GM12865 (cell line): ENCODE measurements around the gene DNAH12.
A peak's percentile ranks its signal among the peaks of the same experiment; 100 is the strongest.
"Not testable (repeated sequence)": the region's sequence is repeated elsewhere in the genome, so short reads cannot be mapped to it uniquely, and the experiment has no call there.

Source experiments
- DNase-seq: peaks from one replicate; pipeline ENCODE4 v3.0.0; 2010; ENCODE audit warnings: low read depth
- H3K4me3 ChIP-seq: 2 replicates; pipeline ENCODE4 v1.5.1; 2011; ENCODE audit warnings: mild to moderate bottlenecking, low read depth, low read length, control low read depth
- CTCF ChIP-seq: IDR thresholded peaks from 2 replicates; pipeline ENCODE4 v1.5.1; 2011; ENCODE audit warnings: low read length, control low read depth, low read depth, inconsistent platforms; ENCODE audit not compliant: insufficient read depth; ENCODE audit errors: missing control alignments

Gene DNAH12

DNA sequence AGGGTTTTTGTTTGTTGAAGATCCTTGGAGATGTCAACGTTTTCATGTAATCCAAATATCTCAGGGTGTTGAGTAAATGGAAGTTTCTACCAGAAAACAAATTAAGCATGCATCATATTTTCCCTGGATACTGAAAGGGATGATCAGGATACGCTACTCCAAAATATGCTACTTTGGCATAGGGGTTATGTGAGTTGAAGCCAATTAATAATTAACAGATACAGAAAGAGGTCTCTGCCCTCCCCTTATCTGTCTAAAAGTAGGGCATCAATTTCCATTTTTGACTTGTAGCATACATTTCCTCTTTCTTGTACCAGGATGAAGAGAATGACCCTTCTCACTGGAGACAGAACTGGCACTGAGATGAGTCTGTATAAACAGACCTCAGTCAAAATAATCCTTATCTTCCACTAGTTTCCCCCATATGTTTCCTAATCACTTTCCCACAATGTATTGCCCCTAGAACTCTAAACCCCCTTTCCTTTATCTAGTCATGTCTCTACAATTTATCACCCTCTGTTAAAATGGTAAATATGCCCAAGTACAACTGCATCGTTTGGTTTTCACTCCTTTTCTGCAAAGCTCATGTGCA lies 234.3 kb downstream of the DNAH12 start:
- no peak overlapping the region for H3K4me3 ChIP-seq
- DNase-seq = no peak
- no peak for TF ChIP-seq CTCF

DNA sequence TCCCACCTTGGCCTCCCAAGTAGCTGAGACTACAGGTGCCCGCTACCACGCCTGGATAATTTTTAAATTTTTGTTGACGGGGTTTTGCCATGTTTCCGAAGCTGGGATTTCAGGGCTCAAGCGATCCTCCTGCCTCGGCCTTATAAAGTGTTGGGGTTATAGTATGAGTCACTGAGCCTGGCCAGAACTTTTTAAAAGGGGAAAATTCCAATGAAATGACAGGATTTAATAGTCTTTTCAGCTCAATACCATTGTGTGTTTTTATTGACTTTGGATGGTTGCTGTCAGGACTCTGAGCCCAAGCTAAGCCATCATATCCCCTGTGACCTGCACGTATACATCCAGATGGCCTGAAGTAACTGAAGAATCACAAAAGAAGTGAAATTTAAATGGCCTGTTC lies 240.6 kb downstream of the DNAH12 start:
- DNase-seq, H3K4me3 ChIP-seq: not testable (repeated sequence)

- TF ChIP-seq CTCF = no peak
- DNase-seq = peak; percentile 1
- no peak overlapping the region for H3K4me3 ChIP-seq
Measured at GRCh38 chr3:57298041-57298440, 246.1 kb downstream of the DNAH12 start.

- H3K4me3 ChIP-seq = no peak overlapping the region
- no peak for DNase-seq
- no peak for TF ChIP-seq CTCF
Measured at GRCh38 chr3:57292897-57293526, 251.1 kb downstream of the DNAH12 start.

DNA sequence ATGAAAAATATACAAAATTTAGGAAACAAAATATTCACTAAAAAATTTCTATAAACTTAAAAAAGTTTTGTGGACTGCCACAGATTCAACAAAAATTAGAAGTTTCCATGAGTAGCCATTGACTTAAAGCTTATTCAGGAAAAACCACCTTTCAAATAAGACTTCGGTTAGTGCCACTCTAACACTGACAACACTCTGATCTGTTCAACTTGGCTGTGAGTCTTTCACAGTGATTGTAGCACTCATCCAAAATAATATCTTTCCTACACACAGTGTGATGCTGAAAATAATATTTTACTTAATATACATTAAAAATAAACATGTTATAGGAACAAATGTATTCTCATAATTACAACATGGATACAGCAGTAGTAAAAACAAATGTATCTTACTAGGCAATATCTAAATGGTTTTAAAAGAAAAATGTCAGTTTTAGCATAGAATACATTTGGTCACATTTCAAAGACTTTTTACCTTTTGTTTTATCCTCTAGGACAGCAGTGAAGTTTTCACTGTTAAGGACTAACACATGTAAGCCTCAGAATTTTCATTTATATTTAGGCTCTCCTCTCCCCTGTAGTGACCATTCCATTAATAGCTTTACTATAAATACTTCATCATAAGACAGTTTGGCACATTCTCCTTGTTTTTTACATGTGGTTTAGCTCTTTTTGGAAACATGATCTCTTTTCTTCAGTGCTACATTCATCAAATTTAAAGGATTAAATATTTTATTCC lies 251.8 kb downstream of the DNAH12 start, which contains the start of gene ASB14:
Gene ASB14, minus strand, starts transcription at position 527 of the 738 bp plus-strand sequence. CDS start 652 bp downstream, outside the sequence.
- TF ChIP-seq CTCF = no peak
- no peak for DNase-seq
- no peak within 1 kb of the TSS for H3K4me3 ChIP-seq

DNA sequence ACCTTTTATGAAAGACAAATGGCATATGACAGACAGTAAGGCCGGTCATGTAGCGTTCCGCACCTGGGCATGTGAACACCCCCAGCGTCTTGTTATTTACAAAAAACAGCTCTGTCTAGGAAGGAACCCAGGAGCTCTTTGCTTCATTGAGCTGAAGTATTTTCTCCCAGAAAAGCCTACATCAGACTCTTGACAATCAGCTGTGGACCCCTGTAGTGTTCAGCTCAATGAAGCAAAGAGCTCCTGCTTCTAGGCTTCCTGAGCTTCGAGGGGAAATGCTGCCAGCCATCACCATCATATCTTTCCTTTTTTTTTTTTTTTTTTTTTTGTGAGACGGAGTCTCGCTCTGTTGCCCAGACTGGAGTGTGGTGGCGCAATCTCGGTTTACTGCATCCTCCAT lies 255.7 kb downstream of the DNAH12 start:
- DNase-seq = no peak
- no peak for TF ChIP-seq CTCF
- H3K4me3 ChIP-seq = no peak overlapping the region

DNA sequence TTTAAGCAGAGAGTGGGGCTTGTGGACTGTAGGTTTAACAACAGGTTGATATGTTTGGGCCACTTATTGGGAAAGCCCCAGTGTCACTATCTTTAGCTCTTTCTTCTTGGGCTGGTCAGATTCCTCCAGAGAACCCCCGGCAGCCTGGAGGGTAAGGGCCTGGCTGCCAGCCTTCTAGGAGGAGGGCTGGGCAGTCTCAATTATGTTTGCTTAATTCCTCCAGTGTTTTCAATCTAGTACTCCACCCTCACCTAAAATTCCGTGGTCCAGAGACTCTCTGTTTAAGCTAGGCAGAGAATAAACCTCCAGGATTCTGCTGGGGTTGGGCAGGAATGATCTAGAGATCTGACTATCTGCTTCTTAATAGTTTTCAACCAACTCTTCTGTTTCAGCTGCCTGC lies 256.9 kb downstream of the DNAH12 start:
- DNase-seq = no peak
- no peak for TF ChIP-seq CTCF
- no peak overlapping the region for H3K4me3 ChIP-seq
